GM20431 (cell line): ENCODE results near the gene DHDDS.
"Not testable (repeated sequence)": the region's sequence is repeated elsewhere in the genome, so short reads cannot be mapped to it uniquely, and the experiment has no call there.

ENCODE experiments used
- in situ Hi-C: fragments of 300-500 bp; cut with MseI, MboI; formaldehyde crosslinking; loops from one replicate; pipeline ENCODE4 v1.15.0; 2020; ENCODE audit warnings: low sequenced_read_pairs; ENCODE audit not compliant: unreplicated experiment

Gene DHDDS

DNA sequence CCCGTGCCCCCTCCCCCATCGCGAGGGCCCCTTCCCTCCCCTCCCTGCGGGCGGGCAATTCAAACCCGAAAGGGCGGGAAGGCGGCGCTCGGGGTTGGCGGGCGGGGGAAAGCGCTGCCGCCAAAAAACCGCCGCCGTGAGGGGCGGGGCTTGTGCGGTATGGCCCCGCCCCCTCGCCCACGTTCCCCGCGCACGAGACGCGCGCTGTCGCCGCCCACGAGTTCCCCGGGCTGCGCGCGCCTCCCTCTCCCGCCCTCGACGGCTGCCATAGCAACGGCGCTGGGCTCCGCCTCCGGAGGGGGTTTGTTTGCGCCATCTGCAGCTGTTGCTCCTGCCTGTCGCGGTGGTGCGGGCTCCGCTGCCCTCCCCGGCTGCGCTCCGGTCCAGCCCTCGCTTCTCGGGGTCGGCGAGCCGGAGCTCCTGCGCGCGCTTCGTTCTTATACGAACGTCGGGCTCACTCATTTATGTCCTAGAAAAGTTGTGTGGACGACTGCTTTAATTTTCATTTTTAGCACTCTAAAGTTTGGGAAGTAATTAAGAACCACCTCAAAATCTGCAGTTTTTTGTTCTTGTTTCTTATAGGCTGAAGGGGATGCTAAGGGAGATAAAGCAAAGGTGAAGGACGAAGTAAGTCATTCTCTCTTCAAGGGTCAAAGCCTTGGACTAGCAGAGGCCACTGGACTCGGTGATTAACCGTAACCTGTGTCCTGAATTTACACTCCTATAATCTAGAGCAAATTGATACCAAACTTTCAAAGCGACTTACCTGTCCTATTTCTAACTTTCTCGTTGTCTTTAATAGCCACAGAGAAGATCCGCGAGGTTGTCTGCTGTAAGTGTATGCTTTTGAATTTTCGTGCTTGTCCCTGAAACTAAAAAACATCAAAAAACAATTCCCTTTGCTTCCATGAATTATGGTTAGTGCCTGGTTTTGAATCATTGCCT is 41.1 kb downstream of the DHDDS start:
- in situ Hi-C loops: no loop called here

GRCh38 chr1:26474818-26475217 is 42.7 kb downstream of the DHDDS start:
- in situ Hi-C loops: no loop called here

DNA sequence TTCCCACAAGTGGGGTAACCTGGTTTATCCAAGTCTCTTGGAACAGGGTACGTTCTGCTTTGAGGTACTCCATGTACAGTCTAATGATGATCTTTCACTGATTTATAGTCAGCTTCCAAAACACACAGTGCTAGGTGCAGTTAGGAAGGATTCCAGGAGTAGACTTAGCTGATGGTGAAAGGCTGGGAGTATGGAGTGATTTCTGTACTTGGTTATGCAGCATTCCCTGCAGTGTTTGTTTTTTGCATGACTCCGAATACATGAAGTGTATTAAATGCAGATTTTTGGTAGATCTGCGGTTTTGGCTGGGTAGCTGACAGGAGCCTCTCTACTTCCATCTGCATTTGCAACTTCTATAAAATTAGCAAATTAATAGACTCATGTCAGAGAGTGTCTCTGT is 43.9 kb downstream of the DHDDS start:
- in situ Hi-C loops: no loop called here

- in situ Hi-C loops: no loop called here
Observed at GRCh38 chr1:26476958-26477357, 44.8 kb downstream of the DHDDS start.

GRCh38 chr1:26477446-26478152 is 45.5 kb downstream of the DHDDS start:
- in situ Hi-C loops: no loop called here

DNA sequence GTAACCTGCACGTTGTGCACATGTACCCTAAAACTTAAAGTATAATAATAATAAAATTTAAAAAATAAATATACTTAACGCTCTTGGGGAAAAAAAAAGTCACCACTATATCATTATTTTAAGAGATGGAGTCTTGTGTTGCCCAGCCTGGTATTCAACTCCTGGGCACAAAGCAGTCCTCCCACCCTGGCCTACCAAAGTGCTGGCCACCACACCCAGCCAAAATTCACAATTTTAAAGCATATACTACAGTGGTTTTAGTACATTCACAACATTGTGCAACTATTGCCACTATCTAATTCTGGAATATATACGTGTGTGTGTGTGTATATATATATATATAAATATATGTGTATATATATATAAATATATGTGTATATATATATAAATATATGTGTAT is 46.0 kb downstream of the DHDDS start:
- in situ Hi-C loops: no loop called here

GRCh38 chr1:26478988-26479387 is 46.9 kb downstream of the DHDDS start:
- in situ Hi-C loops: no loop called here

DNA sequence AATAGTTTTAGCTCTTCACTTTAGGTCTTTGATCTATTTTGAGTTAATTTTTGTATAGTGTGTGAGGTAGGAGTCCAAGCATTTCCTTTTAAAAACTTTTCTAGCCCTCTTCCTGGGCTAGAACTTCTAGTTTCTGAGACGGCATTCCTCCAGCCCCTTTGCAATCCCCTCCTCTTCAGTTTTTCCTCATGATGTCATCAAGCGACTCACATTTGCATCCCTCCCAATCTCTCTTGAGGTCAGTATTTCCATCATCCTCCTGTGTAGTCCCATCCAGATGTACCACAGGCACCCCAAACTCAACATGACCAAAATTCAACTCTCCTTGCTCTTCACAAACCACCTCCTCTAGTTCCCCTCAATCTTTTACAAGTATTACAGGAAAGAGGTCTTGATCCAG is 50.8 kb downstream of the DHDDS start:
- in situ Hi-C loops: no loop called here

- in situ Hi-C loops: no loop called here
Observed at GRCh38 chr1:26483980-26484379, 51.9 kb downstream of the DHDDS start.

- in situ Hi-C loops: no loop called here
Observed at GRCh38 chr1:26490155-26490554, 58.0 kb downstream of the DHDDS start.

DNA sequence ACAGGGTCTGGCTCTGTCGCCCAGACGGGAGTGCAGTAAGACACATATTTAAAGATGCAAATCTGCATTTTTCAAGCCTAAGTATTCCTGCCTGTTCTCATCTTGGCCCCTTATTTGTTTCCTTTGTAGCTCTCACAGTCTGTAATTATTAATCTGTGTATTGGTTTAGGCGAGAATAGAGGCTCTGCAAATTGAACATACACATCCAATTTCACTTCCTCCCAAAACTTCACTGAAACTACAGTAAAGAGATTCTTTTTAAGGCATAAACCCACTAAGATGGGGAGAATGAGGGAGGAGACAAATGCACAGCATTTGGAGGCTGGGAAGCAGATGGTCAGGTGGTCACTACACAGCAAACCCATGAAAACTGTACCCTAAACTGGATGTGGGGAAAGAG is 61.1 kb downstream of the DHDDS start:
- in situ Hi-C loops: no loop called here

DNA sequence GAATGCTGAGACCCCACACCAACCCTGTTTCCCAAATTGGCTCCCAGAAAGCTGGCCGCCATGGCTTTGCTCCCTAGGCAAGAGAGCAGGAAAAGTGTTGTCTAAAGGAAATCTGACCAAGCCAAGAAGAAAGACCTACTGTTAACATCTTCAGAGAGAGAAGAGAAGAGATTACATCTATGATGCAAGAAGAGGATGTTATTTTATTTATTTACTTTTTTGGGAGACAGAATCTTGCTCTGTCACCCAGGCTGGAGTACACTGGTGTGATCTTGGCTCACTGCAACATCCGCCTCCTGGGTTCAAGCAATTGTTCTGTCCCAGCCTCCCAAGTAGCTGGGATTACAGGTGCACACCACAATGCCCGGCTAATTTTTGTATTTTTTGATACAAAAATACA is 61.8 kb downstream of the DHDDS start:
- in situ Hi-C loops: no loop called here

- in situ Hi-C loops: no loop called here
Observed at GRCh38 chr1:26496861-26497260, 64.7 kb downstream of the DHDDS start.

DNA sequence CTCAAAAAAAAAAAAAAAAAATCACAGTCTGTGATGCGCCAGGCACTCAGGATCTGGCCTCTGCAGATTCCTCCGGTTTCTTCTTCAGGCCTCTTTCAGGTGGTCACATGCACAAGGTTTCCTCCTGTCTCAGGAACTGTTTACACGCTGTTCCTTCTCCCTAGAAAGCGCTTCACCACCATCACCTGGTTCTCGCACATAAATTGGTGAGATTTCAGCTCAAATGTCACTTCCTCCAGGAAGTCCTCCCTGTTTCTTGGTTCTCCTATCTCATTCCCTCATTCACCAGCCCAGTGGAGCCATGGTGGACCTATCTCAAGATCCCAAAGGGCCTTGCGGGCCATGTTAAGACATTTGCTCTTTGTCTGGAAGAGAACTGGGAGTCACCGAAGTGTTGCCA is 66.8 kb downstream of the DHDDS start:
- in situ Hi-C loops: no loop called here

- in situ Hi-C loops: no loop called here
Observed at GRCh38 chr1:26500488-26501175, 68.5 kb downstream of the DHDDS start.

- in situ Hi-C loops: not testable (repeated sequence)
Observed at GRCh38 chr1:26510711-26511110, 78.6 kb downstream of the DHDDS start.

DNA sequence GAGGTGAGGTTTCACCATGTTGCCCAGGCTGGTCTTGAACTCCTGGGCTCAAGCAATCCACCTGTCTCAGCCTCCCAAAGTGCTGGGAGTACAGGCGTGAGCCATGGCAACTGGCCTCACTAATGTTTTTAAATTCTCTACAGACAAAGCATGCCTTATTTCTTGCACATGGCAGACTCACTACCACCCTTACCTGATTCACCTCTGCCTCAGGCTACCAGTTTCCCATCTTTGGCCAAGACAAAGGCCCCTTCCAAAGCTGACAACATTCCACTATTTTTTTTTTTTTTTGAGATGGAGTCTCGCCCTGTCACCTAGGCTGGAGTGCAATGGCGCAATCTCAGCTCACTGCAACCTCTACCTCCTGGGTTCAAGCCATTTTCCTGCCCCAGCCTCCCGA is 83.7 kb downstream of the DHDDS start:
- in situ Hi-C loops: not testable (repeated sequence)

DNA sequence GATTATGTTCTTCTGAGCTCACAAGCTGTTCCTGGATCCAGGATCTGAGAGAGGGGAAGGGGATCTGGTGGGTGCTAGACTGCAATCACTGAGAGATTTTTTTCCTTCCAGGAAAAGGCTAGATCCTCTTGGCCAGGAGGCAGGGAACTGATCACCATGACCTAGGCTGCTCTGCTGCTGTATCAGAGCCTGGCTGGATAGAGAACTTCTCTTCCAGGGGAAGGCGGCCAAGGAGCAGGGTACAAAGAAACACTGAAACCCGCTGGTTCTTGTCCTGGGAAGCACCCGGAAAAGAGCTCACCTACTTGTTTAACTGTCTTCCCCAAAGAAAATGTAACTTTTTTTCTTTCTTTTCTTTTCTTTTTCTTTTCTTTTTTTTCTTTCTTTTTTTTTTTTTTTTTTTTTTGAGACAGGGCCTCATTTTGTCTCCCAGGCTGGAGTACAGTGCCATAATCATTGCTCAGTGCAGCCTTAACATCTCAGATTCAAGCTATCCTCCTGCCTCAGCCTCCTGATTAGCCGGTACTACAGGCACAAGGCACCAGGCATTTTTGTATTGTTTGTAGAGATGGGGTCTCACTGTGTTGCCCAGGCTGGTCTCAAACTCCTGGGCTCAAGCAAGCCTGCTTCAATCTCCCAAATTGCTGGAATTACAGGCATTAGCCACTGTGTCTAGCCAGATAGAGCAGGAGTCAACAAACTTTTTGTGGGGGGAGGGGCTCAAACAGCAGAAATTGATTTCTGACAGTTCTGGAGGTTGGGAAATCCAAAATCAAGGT is 85.1 kb downstream of the DHDDS start:
- in situ Hi-C loops: no loop called here

GRCh38 chr1:26517766-26518049 is 85.6 kb downstream of the DHDDS start:
- in situ Hi-C loops: no loop called here

- in situ Hi-C loops: no loop called here
Observed at GRCh38 chr1:26518355-26518754, 86.2 kb downstream of the DHDDS start.
